Fibroblast of skin of scalp (primary cell): ENCODE results near the gene TLCD3B.

ENCODE experiments used
- DNase-seq: peaks from one replicate; pipeline ENCODE4 v3.0.0-alpha.2; 2013

The TLCD3B gene

DNA sequence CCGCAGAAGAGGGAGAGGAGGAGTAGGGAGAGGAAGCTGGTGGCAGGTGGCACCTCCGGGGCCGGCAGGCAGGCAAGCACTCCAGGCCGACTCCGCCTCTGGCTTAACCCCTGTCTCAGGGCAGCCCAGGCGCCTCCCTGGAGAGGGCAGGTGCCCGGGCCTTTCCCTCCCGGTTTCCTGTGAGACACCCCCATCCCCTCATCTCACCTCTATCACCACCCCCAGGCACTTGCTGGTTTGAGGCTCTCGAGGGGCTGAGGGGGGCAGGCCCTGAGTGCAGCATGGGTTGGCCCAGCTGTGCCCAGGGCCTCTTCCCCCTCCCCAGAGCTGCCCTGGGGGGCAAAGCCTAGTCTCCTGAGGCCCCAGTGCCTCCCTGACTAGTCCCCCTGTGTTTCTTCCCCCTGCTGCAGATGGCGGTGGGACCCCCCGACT is 26.2 kb downstream of the TLCD3B start:
- DNase-seq, result no peak

DNA sequence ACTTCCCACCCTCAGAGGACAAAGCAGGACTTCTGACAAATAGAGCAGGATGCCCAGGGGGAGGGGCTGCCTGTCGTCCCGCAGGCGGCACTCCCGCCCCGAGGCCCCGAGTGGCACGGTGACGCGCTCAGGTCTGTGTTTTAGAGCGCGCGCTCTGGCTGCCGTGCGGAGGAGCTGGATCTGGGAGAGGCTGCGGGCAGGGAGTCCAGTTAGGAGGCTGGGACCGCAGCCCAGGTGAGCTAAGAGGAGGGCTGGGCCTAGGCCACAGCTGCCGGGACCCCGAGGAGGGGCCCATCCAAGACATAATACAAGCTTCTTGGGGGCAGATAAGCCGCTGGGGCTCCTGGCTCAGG is 26.7 kb downstream of the TLCD3B start:
- DNase-seq, result no peak

DNA sequence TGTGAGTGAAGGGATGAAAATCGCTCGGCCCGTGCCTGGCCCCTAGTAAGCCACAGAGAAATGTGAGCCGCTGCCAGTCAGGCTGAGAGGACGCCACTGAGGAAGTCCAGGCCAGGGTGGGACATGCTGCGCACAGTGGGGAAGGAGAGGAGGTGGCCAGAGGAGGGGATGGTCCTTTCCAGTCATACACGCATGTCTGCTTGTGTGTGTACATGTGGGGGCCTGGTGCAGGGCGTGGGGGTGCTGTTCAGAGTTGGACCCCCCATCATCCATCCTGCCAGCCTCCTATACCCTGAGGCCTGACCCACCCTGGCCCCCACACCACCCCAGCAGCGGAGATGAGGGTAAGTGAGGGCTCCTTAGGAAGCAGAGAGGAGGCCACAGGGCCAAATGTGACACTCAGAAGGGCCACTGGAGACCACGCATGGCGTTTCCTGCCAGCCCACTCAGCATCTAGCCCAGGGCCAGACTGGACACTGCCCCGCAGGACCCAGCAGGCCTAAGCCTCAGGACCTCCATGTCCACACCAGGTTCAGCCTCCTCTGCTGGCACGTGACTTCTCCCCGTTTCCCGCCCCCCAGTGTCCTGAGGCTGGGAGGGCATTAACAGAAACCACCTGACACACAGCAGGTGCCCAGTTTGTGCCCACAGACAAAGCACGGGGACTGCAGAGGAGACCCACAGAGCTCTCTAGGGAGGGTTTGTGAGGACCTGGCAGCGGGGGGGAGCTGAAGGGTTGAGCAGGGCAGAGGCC is 27.2 kb downstream of the TLCD3B start:
- no peak for DNase-seq

DNA sequence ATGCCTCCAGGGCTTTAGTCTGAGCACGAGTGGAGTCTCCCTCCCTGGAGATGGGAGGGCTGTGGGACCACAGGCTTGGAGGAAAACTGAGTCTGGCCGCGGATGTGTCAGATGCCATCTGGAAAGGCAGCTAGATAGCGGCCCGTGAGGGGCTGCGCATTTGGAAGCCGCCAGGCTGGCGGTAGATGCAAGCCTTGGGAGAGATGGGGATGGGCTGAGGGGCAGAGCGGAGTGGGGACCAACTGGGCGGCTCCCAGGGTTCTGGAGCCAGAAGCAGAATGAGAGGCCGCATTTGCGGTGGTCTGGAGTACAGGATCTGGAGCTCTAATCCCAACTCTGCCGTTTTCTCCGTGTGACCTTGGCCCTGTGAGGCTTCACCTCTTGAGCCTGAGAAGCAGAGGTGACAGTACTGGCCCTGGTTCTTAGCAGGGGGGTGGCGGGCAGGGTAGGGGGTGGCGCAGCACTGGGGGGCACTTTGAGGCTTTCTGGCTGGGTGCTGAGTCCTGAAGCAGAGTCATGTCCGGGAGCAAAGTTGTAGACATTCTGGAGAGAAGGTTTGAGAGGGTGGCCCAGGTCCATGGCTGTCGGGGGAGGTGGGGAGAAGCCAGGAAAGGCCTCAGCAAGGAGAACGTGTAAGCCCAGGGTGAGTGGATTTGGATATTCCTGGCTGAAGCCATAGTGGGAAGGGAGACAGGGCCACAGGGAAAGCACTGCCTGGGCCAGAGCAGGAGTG is 28.3 kb downstream of the TLCD3B start:
- no peak for DNase-seq

DNA sequence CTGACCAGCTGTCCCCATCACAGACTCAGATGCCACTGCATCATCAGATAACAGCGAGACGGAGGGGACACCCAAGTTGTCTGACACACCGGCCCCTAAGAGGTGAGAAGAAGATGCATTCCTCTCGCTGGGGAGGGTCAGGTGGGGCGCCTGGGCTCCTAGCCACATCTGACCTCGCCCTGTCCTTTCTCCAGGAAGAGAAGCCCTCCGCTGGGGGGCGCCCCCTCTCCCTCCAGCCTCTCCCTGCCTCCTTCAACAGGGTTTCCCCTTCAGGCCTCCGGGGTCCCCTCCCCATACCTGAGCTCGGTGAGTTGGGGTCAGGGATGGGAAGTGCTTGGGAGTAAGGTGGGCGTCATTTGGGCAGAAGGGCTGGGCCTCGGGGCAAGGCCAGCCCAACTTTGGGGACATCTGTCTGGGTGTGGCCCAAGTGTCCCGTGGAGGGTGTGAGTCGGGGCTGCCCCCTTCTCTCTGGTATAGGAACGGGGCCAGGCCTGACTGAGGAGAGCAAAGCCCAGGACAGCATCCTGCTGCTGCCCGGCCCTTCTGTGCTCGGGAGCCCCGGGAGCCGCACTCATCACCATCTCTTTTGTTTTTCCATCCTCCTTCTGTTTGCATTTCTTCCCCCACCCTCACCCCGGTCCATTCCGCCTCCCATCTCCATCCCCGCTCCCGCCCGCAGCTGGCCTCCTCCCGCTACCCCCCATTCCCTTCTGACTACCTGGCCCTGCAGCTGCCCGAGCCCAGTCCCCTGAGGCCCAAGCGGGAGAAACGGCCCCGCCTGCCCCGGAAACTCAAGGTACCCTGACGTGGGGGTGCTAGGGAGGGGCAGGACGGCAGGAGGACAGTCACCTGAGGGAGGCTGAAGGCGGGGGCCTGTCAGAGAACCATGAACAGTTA is 30.1 kb downstream of the TLCD3B start:
- no peak for DNase-seq

DNA sequence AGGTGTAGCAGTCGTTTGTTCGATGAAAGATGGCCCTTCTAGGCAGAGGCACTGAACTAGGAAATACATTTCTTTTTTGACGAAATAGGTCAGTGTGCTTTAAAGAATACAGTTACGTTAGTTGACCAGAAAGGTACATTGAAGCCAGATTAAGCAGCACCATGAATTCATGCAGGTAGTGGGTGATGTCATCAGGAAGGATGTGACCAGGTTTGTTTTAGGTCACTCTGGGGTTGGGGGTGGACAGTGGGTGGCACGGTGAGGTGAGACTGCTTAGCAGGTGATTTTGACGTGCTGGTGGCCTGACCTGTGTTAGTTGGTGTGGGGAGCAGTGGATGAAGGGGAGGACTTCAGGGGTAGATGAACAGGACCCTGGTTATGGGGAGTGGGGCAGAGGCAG is 31.5 kb downstream of the TLCD3B start:
- no peak for DNase-seq

DNA sequence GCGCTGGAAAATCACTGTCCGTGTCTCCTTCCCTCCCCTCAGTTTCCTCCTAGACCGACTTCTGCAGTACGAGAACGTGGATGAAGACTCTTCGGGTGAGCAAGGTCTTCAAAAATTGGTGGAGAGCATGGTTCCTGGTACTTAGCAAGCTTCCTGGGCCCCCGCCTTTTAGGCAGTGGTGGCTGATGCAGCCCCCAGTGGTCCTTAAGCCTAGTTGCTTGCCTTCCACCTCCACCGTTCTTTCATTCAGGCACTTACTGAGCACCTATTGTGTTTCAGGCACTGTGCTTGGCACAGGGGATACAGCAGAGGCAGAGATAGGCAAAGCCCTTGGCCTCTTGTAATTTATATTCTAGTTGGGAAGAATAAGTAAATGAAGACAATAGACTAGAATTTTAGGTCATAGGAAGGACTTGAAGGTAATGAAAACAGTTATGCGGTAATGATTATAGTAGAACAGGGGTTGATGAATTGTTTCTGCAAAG is 34.3 kb downstream of the TLCD3B start:
- no peak for DNase-seq

DNA sequence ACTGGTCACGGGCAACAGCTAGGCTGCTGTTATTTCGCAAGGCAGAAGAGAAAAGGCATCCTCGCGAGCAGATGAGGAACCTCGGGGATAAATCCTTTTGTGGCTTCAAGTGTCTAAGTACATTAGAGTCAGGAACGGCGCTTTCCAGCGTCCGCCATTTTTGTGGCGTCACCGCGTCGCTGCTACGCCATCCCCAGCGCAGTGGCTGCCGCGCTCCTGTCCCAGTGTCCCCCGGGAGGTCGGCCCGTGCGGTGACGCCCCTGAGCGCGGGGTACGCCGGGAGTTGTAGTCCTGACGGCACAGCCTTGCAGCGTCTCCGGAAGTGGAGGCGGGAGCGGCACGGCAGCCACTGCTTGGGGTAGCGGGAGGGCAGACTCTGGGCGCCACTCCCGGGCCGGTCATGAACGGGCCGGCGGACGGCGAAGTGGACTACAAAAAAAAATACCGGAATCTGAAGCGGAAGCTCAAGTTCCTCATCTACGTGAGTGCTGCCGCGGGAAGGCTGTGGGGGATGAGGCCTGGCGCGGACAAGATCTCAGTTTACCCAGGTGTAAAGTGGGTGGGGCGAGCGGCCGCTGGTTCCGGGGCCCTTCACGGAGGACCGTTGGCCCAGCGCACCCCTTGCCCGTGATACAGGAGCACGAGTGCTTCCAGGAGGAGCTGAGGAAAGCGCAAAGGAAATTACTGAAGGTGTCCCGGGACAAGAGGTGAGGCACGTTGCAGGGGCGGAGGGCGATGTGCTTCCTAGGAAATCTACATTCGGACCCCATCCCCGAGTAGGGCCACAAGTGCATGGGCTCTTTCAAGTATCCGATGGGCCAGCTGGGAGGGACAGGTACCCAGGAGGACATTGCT is 34.9 kb downstream of the TLCD3B start, which contains the start of gene INO80E:
INO80E (plus strand) TSS at position 331 of the 855 bp plus-strand sequence; CDS start at position 401, 70 bp downstream.
- DNase-seq, result peak; percentile 97

DNA sequence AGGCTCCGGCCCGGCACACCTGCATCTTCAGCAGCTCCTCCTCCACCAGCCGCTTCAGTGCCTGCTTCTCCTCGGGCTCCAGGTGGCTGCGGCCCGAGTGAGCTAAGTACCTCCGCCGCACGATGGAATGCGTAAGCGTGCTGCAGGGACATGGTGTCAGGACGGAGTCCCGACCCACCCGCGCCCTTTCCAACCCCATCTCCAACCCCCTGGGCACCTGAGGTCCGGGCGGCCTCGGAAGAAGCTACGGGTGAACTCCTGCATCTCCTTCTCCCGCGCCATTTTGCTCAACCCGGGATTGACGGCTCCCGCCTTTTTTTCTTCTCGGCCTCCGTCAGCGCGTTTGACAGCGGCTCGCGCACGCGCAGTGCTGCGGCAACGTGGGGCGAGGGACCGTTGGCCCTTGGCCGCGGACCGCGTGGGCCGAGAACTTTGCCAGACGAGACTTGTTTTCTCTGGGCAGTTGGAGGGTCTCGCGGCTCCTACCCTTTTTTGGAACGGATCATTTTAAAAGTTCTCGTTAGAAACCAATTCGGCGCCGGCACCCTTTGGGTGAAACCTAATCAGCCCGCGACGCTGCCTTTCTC is 35.7 kb downstream of the TLCD3B start, which contains the start of gene HIRIP3:
HIRIP3 (minus strand) TSS at position 294 of the 587 bp plus-strand sequence; CDS start at position 282, 12 bp downstream.
- peak; percentile 84 for DNase-seq

DNA sequence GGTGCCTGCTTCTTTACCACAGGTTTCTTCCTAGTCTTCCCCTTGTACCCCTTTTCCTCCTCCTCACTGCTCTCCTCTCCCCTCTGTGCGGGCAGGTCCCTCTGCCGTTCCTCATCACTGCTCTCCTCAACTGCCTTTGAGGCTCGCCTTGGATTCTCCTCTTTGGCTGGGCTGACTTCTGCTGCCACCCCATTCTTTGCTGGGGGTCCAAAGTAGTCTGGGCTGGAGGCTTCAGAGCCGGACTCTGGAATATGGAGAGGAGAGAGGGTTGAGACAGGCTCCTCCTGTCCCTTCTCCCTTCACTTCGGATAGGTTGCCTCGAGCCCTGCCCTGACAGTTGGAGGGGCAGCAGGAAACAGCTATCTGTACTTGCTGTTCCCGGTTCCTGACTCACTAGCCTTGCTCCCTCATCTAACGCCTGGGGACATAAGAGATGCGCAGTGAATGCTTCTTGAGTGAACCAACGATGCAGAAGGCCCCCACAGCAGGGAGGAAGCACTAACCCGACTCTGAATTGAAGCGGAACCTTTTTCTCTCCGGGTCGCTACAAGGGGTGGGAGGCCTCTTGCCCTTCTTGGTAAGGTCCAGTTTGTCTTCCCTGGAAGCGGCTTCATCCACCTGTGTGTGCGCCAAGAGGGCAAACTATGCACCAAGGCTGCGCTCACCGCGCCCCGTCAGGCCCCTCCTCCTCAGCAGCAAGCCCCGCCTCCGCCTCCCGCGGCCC is 36.3 kb downstream of the TLCD3B start:
- DNase-seq, result peak; percentile 53

DNA sequence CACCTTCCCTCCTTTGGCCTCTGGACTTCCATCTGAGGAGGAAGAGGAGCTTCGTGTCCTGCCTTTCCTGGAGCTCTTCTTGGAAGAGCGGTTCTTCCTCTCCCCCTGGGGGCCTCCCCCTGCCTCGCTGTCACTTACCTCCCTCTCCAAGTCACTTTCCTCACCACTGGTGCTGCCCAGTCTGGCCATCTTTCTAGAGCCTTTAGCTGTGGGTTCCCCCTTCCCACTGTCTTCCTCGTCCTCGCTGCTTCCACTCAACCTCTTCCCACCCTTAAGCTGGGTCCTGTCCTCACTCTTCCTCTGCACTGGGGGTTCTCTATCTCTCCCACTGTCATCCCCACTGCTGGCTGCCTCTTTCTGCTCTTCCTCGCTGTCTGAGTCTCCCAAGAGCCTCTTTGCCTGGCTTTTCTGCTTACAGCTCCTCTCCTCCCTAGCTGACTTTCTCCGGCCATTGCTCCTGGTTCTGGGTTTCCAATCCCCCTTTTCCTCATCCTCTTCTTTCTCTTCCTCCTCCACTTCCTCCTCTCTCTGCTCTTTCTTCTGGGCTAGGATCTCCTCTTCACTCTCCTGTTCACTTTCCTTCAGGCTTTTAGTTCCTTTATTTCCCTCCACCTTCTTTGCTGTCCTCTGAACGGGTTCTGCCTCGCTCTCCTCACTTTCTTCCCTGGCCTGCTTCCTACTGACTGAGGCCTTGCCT is 37.0 kb downstream of the TLCD3B start:
- DNase-seq, result no peak

DNA sequence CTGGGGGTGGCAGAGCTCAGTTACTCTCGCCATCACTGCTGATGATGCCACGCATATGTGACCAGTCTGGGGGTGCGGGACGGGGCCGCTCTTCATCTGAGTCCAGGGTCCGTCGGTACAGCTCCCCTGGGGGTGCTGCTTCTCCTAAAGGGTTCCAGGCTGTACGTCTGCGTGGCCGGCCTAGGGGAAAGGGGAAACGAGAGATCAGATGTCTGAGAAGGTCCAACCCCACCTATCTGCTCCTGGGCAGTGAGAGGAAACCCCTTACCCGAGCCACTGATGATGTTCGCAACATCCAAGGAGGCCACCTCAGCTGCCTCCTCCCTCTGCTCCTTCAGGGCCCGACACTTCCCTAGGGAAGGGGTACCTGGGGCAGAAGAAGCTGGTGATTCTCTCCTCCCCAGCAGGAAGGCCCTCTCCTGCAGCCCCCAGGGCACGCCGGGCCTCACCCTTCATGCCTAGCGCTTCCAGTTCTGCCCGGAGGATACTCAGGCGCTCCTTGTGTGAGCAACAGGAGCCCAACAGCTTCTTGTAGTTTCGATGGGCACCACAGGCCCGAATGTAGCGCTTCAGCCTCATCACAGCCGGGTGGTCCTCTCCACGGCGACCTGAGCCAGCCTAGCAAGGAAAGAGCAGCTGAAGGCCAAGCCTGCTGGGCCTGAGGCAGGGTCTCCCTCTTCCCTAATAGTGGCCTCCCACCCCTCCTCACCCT is 37.7 kb downstream of the TLCD3B start:
- no peak for DNase-seq

DNA sequence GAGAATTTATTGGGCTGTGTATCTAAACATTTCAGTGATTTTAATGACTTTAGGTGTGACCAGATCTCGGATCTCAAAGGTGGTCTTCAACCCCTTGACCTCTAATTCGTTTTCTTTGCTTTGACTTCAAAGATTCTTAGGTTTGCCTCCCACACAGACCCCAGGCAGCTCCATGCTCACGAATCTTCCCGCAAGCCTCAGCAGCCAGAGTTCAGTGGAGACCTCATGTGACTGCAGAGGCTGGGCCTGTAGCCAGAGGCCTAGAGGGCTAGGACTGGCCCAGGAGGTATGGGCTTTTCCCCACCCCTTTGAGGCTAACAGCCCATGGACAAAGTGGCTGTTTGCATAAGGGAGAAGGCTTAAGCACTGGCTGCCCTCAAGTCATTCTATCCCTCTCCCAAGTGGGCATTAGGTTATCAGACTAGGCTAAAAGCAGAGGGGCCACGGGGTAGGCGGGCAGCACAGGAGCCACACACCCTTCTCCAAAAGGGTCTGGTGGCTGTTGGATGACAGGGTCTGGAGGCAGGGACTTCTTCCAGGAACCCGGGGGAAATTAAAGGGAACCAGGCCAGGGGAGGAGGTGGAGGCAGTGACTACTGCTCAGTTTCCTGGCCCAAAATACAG is 38.6 kb downstream of the TLCD3B start:
- DNase-seq, result no peak

DNA sequence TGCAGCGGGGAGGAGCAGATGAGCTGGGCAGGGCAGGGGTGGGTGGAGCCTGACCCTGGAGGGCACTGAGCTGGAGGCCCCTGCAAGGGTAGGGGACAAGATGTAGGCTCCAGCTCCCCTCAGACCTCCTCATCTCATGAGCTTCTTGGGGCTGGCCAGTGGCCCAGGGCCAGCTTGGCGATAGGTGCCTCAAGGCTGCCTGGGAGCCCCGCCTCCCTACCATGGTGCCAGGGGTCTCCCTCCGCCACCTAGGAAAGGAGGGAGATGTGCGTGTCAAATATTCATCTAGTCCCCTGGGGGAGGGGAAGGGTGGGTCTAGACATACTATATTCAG is 39.5 kb downstream of the TLCD3B start:
- no peak for DNase-seq

DNA sequence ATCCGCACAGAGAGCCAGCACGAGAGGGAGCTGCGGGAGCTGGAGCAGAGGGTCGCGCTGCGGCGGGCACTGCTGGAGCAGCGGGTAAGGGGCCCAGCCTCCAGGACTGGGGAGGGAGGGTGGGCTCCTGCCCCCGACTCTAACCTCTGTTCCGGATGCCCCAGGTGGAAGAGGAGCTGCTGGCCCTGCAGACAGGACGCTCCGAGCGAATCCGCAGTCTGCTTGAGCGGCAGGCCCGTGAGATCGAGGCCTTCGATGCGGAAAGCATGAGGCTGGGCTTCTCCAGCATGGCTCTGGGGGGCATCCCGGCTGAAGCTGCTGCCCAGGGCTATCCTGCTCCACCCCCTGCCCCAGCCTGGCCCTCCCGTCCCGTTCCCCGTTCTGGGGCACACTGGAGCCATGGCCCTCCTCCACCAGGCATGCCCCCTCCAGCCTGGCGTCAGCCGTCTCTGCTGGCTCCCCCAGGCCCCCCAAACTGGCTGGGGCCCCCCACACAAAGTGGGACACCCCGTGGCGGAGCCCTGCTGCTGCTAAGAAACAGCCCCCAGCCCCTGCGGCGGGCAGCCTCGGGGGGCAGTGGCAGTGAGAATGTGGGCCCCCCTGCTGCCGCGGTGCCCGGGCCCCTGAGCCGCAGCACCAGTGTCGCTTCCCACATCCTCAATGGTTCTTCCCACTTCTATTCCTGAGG is 40.0 kb downstream of the TLCD3B start:
- DNase-seq, result no peak

DNA sequence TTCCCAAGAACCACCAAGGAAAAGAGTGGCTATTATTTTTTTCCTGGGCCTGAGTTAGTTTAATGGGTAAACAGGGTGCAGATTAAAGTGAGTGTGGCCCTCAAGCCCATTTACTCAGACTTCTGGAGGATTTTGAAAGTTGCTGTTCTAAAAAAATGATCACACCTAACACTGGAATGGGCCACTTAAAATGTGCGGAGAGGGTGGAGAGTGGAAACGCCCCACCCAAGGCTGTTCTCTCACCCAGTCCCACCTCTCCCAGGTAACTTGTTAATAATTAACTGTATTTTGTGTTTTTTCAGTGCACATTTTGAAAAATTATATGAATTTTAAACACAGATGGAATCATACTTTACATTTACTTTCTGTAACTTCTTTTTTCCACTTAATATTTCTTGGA is 41.0 kb downstream of the TLCD3B start:
- DNase-seq, result no peak

DNA sequence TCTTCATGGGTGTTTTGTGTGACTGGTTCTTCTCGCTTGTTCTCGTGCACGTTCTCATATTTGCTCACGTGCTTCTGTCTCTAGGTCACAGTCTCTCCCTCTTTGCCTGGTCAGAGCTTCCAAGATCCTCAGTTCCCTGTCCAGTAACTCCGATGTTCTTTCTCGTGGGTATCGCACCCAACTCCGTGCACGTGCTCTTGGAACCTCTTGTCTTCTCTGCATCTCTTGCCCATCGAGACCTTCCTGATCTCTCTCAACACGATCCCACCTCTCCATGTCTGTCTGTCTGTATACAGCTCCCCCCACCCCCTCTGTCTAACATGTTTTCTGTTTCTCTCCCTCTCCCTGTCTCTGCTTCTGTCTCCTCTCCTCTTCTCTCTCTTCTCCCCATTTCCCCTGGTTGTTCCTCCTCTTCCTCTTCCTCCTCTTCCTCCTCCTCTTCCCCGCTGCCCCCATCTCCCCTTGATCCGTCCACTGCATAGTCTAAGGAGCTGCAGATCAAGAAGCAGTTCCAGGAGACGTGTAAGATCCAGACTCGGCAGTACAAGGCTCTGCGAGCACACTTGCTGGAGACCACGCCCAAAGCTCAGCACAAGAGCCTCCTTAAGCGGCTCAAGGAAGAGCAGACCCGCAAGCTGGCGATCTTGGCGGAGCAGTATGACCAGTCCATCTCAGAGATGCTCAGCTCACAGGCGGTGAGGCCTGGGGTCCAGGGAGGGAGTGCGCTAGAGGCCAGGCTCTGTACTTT is 41.8 kb downstream of the TLCD3B start:
- DNase-seq, result no peak
